A673 (cell line): ENCODE results near the gene SCMH1. TPM values are rescaled to one million over a fixed set of nuclear protein-coding genes. Genes with fewer than 3 reads are reported as not detected.

ENCODE experiments used
- BruUV-seq: library from RNA; stranded (reverse); fragments of 400-500 nt; replicated peaks from 2 replicates; lab custom pipeline; 2021; lab: Mats Ljungman, UMichigan
- CTCF ChIA-PET: fragments of 300-600 bp; sonication (Branson Sonifier 250); formaldehyde crosslinking; loops from one replicate; lab custom pipeline; 2022; ENCODE audit warnings: antibody characterized with exemption; lab: Charles Lee
- POLR2A ChIA-PET: fragments of 300-600 bp; sonication (Branson Sonifier 250); formaldehyde crosslinking; loops from one replicate; lab custom pipeline; 2022; ENCODE audit warnings: antibody characterized with exemption; ENCODE audit not compliant: low non-redundant PET; lab: Charles Lee
- DNase-seq: peaks from one replicate; pipeline ENCODE4 v3.0.0-alpha.2; 2015; ENCODE audit warnings: low spot score
- H3K27ac ChIP-seq: fragments of 200-600 bp; sonication (generic); 2 replicates; pipeline ENCODE4 v1.5.1; 2016; ENCODE audit warnings: mixed run types, low read depth, mild to moderate bottlenecking, mixed read lengths, antibody characterized with exemption, low read length; ENCODE audit not compliant: poor library complexity, severe bottlenecking
- H3K27me3 ChIP-seq: fragments of 200-600 bp; sonication (generic); replicated peaks from 2 replicates; pipeline ENCODE4 v1.6.1; 2017; ENCODE audit warnings: mixed run types, low read depth, mild to moderate bottlenecking, mixed read lengths, antibody characterized with exemption, low read length; ENCODE audit not compliant: insufficient read depth, poor library complexity
- H3K36me3 ChIP-seq: fragments of 200-600 bp; sonication (generic); 2 replicates; pipeline ENCODE4 v1.6.1; 2016; ENCODE audit warnings: mixed run types, mild to moderate bottlenecking, mixed read lengths, antibody characterized with exemption, low read length; ENCODE audit not compliant: insufficient read depth, poor library complexity, severe bottlenecking
- H3K4me1 ChIP-seq: fragments of 200-600 bp; sonication (generic); 2 replicates; pipeline ENCODE4 v1.6.1; 2017; ENCODE audit warnings: mixed run types, mild to moderate bottlenecking, mixed read lengths, antibody characterized with exemption, low read length; ENCODE audit not compliant: insufficient read depth, poor library complexity, severe bottlenecking
- H3K4me3 ChIP-seq: fragments of 200-600 bp; sonication (generic); 2 replicates; pipeline ENCODE4 v1.5.1; 2016; ENCODE audit warnings: low read depth, mixed run types, mild to moderate bottlenecking, mixed read lengths, low read length; ENCODE audit not compliant: poor library complexity, severe bottlenecking
- H3K9me3 ChIP-seq: fragments of 200-600 bp; sonication (generic); 2 replicates; pipeline ENCODE4 v1.6.1; 2016; ENCODE audit warnings: mixed run types, low read depth, mild to moderate bottlenecking, mixed read lengths, antibody characterized with exemption, low read length; ENCODE audit not compliant: poor library complexity, severe bottlenecking
- CTCF ChIP-seq: fragments of 300-800, 200-600 bp; sonication (generic); conservative IDR thresholded peaks from 2 replicates; pipeline ENCODE4 v1.5.1; 2017; ENCODE audit warnings: low read depth, mild to moderate bottlenecking, antibody characterized with exemption, low read length, moderate library complexity, mixed read lengths
- EZH2 ChIP-seq: fragments of 200-600 bp; sonication (generic); IDR thresholded peaks from 2 replicates; pipeline ENCODE4 v1.6.1; 2017; ENCODE audit warnings: borderline replicate concordance, low read depth, mild to moderate bottlenecking, mixed read lengths, antibody characterized with exemption, low read length; ENCODE audit not compliant: poor library complexity, severe bottlenecking
- intact Hi-C: fragments of 100-400 bp; cut with micrococcal nuclease; formaldehyde crosslinking; loops from one replicate; pipeline ENCODE4 v1.10.0; 2022; ENCODE audit not compliant: unreplicated experiment
- total RNA-seq: library from RNA; stranded (reverse); gene quantifications from 2 replicates; pipeline ENCODE4 v1.2.3, GENCODE V29; 2021

SCMH1 gene
- total RNA-seq, 1 experiment from 2014 or later = 30.4 TPM

GRCh38 chr1:41275831-41276230, 33.7 kb upstream of the SCMH1 start:
- no peaks in the 10 kb centered on the region for H3K27me3 ChIP-seq
- BruUV-seq = no TSS peak
- no peak overlapping the region for H3K27ac ChIP-seq
- H3K4me1 ChIP-seq = no peaks in the 10 kb centered on the region
- intact Hi-C loops = no loop called here
- no peaks in the 10 kb centered on the region for H3K9me3 ChIP-seq
- no peak overlapping the region for H3K4me3 ChIP-seq
- H3K36me3 ChIP-seq = no peaks in the 10 kb centered on the region
- POLR2A ChIA-PET = no interaction called here
- DNase-seq = no peak
- CTCF ChIA-PET = no interaction called here
- TF ChIP-seq EZH2 = no peak

GRCh38 chr1:41274752-41275545, 32.8 kb upstream of the SCMH1 start:
- H3K27ac ChIP-seq = no peak overlapping the region
- no peaks in the 10 kb centered on the region for H3K9me3 ChIP-seq
- DNase-seq = no peak
- CTCF ChIA-PET = no interaction called here
- no peaks in the 10 kb centered on the region for H3K36me3 ChIP-seq
- POLR2A ChIA-PET = no interaction called here
- H3K4me3 ChIP-seq = no peak overlapping the region
- no peaks in the 10 kb centered on the region for H3K4me1 ChIP-seq
- no peak for TF ChIP-seq EZH2
- H3K27me3 ChIP-seq = no peaks in the 10 kb centered on the region
- no TSS peak for BruUV-seq
- intact Hi-C loops = no loop called here

- CTCF ChIA-PET = no interaction called here
These were observed 30.5 kb upstream of the SCMH1 start for GRCh38 chr1:41272601-41273000.

GRCh38 chr1:41268154-41268770, 26.2 kb upstream of the SCMH1 start:
- POLR2A ChIA-PET = no interaction called here
- TF ChIP-seq CTCF (peak; percentile 94), EZH2 (no peak)
- peak; percentile 73 for DNase-seq

More at GRCh38 chr1:41272601-41273000, 30.5 kb upstream of the SCMH1 start:
- Histone ChIP-seq H3K36me3 (no peaks in the 10 kb centered on the region), H3K27ac (no peak overlapping the region), H3K4me1 (no peaks in the 10 kb centered on the region), H3K4me3 (no peak overlapping the region), H3K27me3 (no peaks in the 10 kb centered on the region), H3K9me3 (no peaks in the 10 kb centered on the region)
- intact Hi-C loops = no loop called here
- DNase-seq = no peak
- TF ChIP-seq EZH2 = no peak
- no TSS peak for BruUV-seq
- POLR2A ChIA-PET = interaction anchor here (0.7 kb wide), 1 partner anchor 94 kb away, joined by 3 read pairs; no protein-coding TSS in a partner anchor

More at GRCh38 chr1:41268154-41268770, 26.2 kb upstream of the SCMH1 start:
- CTCF ChIA-PET = no interaction called here
- H3K27me3 ChIP-seq = no peaks in the 10 kb centered on the region
- intact Hi-C loops = loop anchor here (1.0 to 2.0 kb wide), 2 partner anchors 149 to 165 kb away; no protein-coding TSS in a partner anchor
- no peaks in the 10 kb centered on the region for H3K9me3 ChIP-seq
- no peak overlapping the region for H3K27ac ChIP-seq
- no peaks in the 10 kb centered on the region for H3K4me1 ChIP-seq
- no peak overlapping the region for H3K4me3 ChIP-seq
- H3K36me3 ChIP-seq = no peaks in the 10 kb centered on the region
- BruUV-seq = no TSS peak
